Embryonic facial prominence (tissue), 1 donor: ENCODE measurements around the gene TNFSF4.

ENCODE experiments used
- DNase-seq: peaks from one replicate; pipeline ENCODE4 v3.0.0-alpha.2; 2016; ENCODE audit errors: extremely low spot score

The TNFSF4 gene

DNA sequence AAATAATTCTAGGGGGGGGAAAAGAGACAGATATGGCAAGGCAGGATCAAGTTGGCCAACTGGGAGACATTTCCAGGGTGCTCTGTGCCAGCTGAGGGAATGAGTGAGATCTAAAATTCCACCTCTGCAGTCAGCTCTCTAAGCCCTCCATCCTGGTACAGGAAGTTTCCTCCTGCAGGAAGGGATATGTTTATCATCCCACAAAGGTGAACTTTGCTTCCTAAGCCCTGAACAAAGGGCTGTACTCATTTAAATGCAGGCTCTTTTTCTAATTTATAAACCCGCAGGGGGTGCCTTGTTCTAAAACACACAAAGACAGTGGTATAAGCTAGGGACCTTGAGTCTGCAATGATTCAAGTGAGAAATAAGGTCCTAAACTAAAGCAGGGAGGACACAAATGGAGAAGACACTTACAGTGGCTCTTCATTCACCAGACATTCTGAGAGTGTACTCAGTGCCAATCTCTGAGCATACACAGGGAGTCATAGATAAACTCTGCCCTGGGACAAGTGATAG, 3.6 kb upstream of the TNFSF4 start:
- no peak for DNase-seq

DNA sequence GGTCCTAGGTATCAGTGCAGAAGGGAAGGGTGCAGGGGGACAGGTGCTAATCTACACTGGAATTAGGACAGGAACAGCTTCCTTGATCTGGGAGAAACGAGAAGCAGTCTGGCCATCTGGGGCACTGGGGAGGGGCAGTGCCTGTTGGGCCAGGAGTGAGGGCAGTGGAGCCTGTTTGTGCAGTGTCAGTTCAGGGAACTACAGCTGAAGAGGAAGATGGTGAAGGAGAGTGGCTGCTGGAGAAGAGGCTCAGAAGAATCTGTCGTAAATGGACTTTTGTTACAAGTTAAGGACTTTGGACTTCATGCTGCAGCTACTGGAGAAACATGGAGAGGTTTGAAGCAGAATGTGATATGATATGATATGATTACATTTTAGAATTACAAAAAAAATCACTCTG, 3.2 kb upstream of the TNFSF4 start:
- DNase-seq = no peak

DNA sequence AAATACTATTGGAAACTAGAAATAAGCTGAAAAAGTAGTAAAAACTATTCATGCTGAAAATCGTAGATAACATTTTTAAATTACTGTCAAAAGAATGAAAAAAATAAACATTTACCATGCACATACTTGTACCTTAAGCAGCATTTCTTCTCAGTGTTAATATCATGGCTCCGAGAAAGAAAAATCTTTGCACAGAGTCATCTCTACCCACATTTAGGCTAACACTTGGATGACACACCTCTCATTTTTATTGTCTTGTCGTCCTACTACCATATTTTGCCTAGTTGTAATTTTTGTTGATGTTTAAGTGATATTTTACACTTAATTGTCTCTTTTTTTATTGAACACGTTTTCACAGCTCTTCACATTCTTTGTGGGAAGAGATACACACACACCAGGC, 1.7 kb upstream of the TNFSF4 start:
- no peak for DNase-seq

DNA sequence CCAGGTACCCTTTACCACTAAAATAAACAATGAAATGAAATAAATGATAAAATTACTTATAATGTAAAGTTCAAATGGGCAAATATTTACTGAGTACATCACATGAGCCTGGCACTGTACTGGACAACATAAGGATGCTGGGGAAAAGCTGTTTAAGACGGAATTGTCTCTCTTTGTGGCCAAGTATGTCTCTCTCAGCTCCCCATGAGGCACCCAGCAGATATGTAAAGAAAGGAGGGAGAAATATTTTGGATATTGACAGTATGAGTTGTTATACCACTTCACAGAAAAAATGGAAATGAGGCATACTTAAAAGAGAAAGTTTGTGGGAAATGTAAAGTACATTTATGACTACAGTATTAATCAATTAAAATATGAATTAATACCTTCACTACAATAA, 1.0 kb upstream of the TNFSF4 start:
- no peak for DNase-seq

DNA sequence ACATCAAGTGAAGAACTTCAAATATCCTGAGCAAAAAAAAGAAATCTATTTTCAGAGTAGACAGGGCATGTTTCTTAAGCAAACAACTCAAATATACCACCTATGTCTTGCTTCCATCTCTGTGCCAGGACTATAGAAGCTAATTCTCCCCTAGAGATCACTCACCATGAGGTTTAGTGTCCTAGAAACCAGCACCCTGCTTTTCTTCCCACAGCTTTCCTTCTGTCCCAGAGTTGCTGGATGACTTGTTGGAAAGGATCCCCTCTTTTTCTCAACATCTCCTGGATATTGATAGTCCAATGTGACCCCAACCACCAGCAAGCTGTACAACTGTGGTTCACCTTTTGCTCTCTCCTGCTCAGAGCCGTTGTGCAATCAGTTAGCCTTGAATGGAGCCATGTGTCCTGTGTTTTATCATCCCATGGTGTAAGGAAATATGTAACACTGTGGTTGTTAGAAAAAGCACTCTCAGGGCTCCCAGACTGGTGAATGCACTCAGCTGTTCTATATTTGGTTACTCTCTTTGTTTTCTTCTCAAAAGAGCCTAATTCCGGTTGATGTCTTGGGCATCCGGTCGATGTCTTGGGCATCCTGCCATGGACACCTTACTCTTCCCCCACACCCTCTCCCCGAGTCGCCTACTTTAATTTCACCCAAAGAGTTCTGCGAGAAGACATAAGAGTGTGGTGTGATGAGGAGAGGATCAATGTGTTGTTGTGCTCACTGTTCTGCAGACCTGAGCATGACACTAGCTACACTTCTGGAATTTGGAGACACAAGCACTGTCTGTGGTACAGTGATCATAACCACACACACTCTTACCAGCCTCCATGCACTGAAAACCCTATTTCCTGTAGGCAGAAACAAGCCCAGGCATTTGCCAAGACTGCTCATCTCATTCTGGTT, 1.7 kb downstream of the TNFSF4 start:
- DNase-seq = no peak

DNA sequence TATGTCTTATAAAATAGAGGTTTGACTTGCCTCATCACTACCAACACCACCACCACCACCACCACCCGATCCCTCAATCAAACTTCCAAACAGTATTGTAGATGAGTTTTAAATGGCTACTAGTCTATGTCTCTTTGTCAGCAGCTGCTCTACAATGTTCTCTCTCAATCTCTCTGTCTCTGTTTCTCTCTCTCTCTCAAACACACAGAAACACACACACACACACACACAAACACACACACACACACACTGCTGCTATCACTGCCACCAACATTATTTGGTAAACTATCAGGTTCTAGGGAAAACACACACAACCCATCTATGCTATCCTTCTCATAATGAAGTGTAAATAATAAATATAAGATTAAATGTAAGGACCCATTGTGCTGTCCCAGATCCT, 2.4 kb downstream of the TNFSF4 start:
- no peak for DNase-seq

DNA sequence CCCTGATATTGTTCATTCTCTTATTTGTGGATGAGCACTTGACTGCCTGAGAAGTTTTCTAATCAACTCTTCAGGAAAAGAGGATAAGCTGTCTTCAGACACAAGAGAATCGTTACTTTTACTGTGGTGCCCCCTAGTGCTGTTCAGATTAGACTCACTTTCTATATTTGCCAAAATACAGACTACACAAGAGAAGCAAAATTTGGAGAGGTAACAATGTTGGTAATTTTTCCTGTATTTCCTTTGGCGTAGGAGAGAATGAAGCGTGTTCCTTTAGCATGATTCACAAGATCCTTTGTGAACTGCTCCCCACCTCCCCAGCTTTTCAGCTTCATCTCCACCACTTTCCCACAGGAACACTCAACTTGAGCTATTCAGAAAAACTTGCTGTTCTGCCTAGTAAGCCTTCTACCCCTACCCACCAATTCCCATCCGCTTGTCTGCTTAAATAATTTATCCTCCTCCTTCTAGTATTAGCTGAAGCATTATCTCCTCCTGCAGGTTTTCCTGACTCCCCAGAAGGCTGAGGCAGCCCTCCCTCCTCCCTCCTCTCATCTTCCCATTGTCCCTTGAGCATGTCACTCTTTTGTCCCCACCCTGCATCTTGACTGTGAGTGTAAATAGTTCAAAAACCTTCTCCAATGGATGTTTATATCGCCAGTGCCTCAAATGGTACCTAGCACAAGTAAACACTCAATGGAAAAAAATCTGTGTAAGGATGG, 4.5 kb downstream of the TNFSF4 start:
- peak; percentile 48 for DNase-seq

DNA sequence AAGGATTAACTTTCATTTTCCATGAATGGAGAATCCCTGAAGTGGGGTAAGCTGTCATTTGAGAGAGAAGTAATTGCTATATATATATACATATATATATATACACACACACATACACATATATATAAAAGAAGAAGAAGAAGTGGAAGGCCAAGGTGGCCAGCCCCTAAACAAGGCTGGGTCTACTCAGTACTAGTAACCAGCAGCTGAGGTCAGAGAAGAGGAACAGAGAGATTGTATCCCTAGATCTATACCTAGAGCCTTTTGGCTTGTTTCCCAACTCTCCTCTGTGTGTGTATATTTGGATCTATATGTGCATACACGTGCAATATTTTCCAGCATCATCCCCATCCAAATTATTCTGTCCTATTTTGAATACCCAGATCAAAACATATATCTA, 5.2 kb downstream of the TNFSF4 start:
- no peak for DNase-seq

DNA sequence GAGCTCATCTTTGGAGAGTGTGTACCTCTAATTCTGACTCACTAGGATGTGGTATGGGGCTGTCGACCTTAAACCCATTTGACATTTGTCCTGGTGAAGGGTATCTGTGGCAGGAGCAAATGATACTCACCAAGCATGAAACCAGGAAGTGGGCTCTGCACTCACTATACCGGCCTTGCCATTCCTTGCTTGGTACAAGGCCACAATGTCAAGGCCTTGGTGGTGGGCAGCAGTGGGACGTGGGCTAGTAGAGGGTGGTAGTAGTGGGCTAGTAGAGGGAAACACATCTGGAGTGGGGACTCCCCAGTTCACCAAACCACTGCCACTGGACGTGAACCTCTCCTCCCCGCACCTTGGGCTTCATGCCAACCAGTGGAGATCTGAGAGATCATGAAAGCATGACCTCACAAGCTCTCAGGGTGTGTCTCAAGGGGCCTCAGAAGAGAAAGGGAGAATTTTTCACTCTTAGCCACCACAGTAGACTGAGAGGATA, 11.5 kb downstream of the TNFSF4 start:
- DNase-seq = no peak

DNA sequence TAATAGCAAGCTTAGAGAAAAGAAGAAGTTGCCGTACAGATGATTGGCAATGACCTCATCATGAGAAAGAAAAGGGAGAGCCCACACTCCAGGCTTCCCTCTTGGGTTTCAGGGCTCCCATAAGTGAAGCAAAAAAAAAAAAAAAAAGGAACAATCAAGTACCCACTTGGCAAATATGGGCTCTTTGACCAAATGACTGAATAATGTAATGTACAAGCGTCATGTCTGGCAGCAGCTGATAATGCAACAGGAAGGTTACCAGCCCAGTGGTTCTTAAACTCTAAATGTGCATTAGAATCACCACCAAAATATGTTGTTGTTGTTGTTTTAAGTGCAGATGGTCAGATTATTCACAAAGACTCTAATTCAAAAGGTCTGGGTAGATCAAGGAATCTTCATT, 13.5 kb downstream of the TNFSF4 start:
- DNase-seq = no peak

DNA sequence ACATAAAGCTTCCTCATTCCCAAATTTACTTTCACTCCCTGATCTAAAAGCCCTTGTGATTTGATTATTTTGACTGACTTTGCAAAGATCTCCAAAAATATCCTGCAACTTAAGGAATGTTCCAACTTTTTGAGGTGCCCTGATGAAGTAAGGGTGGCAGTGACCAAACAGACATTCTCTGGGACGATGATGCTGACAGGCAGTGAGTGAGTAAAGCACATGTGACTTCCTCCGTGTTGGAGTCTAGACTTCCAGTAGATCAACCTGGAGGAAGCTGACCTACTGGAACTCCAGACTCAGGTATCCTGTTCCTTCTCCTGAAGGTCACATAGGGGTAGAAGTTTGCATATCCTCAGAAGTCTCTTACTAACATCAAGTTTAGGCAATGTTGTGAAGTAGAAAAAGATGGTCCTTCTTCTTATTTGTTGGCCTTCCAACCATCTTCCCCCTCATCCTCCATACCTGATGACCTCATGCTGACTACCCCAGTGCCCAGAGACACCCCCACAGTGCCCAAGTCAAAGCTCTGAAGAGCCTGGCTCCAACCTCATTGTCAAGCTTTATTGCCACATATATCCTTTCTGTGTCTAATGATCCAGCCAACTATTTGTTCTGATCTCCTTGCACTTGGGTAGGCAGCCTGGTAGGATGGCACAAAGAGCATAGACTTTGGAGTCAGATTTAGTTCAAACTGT, 16.0 kb downstream of the TNFSF4 start:
- no peak for DNase-seq

DNA sequence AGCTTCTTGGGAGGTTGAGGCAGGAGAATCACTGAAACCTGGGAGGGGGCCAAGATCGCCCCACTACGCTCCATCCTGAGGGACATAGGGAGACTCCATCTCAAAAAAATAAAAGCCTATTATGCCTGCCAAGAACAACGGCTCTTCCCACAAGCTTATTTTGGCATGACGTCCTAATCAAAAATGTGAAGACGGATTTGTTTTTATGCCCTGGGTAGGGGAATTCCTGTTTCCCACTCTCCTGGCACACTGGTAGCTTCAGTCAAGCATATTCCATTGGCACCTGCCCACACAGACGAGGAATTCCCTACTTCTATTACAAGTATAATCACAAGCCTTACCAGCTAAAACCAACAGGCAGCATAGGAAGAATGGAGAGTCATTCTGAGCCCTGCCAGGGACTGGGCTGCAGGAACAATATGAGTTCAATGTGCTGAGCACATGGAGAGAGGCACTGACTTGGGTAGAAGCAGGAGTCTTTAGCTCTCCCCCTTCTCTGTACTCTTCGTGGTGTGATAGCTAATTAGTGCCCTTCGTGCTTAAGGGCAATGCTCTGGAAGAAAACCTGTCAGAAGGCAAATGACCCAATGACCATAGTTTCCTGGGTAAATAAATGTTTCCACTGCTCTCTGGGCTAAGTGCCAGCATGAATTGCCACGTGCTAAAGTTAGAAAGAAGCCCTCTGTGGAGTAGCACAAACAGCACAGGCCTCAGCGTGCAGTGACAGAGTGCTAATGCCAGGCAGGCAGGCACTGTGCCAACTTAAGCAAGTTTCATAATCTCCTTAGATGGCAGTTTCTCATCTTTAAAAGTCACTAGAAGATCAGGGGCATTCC, 16.8 kb downstream of the TNFSF4 start:
- peak; percentile 37 for DNase-seq

DNA sequence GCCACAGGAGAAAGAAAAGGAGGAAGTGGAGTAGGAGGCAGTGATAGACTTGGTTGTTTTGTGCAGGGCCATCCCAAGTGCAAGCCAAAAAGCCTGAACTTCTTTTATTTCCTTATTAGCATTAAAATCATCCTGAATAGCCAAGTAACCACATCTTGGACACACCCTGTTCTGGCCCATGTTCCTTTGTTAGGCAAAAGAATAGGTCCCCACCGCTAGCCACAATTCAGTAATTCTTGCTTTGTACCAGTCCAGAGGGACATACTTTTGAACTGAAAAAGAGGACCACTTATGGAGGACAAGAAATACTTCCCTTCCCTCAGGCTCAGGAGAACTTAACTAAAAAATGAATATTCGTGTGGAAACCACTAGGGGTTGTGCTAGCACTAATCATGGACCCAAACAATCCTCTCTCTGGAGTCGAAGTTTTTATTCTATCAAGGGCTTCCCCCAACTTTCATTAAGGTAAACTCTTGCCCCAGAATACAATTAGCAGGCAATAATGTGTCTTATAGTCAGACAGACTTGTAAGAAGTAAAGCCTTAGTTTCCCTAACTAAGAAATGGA, 19.4 kb downstream of the TNFSF4 start:
- DNase-seq = no peak

DNA sequence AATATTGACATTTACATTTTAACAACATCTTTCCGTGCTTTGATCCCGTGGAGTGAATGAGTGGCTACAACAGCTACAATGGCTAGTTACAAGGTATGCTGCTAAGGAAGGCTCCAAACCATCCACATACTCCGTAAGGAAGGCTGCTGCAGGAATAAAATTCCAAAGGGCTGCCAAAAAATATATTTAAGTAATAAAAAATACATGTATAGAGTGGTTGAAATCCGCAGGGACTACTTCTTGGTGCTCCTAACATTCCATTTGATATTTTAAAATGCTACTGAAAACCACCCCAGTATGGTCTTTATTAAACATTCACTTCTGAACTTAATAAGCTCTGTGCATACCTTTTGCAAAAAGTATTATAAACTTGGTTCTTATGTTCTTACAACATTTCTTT, 25.3 kb downstream of the TNFSF4 start:
- no peak for DNase-seq

DNA sequence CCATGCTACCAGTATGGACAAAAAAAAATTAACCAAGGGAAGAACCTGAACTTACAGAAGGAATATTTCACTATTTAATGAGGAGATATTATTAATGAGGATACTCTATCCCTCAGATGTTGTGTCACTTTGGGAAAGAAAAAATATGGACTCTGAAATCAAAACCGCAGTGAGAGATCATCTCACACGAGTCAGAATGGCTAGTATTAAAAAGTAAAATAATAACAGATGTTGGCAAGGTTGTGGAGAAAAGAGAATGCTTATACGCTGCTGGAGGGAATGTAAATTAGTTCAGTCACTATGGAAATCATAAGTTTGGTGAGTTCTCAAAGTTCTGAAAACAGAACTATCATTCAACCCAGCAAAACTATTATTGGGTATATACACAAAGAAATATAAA, 30.9 kb downstream of the TNFSF4 start:
- DNase-seq = no peak

DNA sequence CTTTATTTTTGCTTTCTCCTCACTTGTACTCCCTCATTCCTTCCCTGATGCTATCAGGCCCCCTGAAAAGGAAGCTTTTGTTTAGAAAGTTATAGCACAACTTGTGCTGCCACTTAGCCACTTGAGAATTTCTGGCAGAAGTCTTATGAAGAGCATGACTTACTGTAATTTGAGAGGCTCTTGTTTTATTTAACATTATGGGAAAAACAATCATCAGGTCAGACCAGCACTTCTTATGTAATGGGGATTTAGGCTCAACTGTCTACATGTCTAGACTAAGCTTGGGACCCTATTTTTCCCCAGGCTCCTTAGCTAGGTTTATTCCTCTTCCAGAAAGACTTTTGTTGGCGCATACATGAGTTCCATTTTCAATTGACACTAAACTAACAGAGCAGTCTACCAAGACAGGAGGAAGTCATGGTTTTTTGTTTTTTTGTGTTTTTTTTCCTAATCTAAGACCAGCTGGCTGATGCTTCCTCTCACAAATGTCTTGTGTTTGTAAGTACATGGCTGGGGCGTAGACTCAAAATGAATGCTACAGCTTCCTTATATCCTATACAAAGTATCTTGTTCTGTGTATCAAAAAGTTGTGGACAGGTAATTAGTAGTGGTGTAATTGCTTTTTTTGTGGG, 31.5 kb downstream of the TNFSF4 start:
- DNase-seq = no peak

DNA sequence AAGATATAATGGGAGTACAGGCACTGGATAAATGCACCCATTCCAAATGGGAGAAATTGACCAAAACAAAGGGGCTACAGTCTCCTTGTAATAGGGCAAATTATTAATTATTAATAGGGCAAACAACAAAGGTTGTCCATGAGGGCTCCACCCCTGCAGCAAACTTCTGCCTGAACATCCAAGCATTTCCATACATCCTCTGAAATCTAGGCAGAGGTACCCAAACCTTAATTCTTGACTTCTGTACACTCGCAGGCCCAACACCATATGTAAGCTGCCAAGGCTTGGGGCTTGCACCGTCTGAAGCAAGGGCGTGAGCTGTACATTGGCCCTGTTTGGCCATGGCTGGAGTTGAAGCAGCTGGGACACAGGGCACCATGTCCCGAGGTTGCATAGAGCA, 33.7 kb downstream of the TNFSF4 start:
- DNase-seq = no peak

DNA sequence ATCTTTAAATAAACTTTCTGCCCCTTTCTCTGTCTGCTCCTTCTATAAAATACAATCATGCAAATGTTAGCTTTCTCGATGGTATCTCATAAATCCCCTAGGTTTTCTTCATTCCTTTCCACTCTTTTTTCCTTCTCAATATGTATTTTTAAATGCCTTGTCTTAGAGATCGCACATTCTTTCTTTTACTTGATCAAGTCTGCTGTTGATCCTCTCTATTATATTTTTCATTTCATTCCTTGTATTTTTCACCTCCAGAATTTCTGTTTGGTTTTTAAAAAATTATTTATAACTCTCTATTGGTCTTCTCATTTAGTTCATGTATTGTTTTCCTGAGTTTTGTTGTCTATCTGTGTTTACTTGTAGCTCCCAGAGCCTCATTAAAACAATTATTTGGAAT, 36.0 kb downstream of the TNFSF4 start:
- DNase-seq = no peak

DNA sequence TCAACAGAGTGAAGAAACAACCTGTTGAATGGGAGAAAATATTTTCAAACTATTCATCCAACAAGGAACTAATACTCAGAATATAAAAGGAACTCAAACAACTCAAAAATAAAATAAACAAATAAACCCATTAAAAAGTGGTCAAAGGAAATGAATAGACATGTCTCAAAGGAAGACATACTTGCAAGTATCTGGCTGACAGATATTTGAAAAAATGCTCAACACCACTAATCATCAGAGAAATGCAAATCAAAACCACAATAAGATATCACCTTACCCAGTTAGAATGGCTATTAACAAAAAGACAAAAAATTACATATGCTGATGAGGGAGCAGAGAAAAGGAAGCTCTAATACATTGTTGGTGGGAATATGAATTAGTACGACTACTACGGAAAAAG, 38.2 kb downstream of the TNFSF4 start:
- no peak for DNase-seq

DNA sequence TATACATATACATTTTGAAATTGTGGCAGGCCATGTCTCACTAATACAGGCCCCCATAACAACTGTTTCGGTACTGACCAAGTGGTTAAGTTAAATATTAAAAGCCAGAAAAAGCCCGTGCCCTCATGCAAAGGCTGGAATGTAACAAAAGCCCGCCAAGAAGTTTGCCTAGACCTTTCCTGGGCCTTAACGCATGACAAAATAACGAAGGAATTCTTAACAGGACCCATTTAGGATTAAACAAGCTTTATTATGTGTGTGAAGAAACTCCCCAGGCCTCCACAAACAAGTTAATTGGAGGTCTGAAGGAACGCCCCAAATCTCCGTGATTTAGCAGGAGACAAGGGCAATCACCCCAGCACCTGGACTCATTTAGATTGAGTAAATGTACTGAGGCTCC, 42.4 kb downstream of the TNFSF4 start:
- DNase-seq = no peak

DNA sequence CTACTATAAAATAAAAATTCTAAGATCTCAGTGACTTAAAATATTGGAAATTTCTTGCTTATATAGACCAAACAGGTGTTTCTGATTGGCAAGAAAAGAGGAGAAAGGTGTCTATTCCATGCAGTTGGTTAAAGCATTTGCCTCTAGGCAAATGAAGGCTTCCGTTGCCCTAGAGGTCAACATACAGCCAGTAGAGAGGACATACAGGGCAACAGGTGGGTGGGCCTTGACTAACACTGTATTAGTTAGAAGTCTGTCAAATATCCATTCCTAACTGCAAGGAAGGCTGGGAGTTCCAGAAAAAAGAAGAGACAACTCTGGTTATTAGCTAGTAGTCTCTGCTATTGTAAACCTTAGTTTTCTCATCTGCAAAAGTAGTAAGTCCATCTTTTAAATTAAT, 43.0 kb downstream of the TNFSF4 start:
- DNase-seq = no peak
